Measurements from ENCODE around the gene PIGZ.

DNA sequence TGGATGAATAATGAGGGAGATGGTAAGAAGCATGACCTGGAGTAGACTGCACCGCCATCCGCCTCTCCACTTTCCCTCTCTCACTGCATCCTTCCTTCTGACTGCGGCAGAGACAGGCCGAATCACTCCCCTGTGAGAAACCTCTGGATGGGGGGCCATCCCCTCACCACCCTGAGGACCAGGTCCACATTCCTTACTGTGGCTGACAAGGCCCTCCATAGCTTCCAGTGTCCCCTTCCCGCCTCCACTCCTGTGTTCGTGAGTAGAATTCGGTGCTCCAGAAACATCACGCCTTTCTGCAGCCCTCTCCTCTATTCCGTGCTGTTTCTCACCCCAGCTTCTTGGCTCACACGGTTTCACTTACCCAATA, 2.8 kb downstream of the PIGZ start:
- no peak for TF ChIP-seq CTCF (IDR thresholded peaks at IDR 0.05)
- TF ChIP-seq POLR2AphosphoS5 (IDR thresholded peaks at IDR 0.05) = no peak
- TF ChIP-seq POLR2A (IDR thresholded peaks at IDR 0.05) = no peak
